Fibroblast of skin of back (primary cell): ENCODE measurements around the gene PGAM1. TPM values are rescaled to one million over a fixed set of nuclear protein-coding genes. Genes with fewer than 3 reads are reported as not detected.
"Not testable (repeated sequence)": the region's sequence is repeated elsewhere in the genome, so short reads cannot be mapped to it uniquely, and the experiment has no call there.

Experiments
- DNase-seq: peaks from one replicate; pipeline ENCODE4 v3.0.0-alpha.2; 2013
- polyA plus RNA-seq, 2 experiments: library from polyadenylated mRNA; unstranded; fragments of 120-200 nt; gene quantifications; one replicate each; pipeline ENCODE4 v1.2.1, GENCODE V29; 2013; ENCODE audit not compliant: insufficient read length in 2 of 2

The PGAM1 gene
- polyA plus RNA-seq (2013, experiment 1 of 2; ENCODE audit: insufficient read length) = 977 TPM
- 639 TPM for polyA plus RNA-seq (2013, experiment 2 of 2; ENCODE audit: insufficient read length)

DNA sequence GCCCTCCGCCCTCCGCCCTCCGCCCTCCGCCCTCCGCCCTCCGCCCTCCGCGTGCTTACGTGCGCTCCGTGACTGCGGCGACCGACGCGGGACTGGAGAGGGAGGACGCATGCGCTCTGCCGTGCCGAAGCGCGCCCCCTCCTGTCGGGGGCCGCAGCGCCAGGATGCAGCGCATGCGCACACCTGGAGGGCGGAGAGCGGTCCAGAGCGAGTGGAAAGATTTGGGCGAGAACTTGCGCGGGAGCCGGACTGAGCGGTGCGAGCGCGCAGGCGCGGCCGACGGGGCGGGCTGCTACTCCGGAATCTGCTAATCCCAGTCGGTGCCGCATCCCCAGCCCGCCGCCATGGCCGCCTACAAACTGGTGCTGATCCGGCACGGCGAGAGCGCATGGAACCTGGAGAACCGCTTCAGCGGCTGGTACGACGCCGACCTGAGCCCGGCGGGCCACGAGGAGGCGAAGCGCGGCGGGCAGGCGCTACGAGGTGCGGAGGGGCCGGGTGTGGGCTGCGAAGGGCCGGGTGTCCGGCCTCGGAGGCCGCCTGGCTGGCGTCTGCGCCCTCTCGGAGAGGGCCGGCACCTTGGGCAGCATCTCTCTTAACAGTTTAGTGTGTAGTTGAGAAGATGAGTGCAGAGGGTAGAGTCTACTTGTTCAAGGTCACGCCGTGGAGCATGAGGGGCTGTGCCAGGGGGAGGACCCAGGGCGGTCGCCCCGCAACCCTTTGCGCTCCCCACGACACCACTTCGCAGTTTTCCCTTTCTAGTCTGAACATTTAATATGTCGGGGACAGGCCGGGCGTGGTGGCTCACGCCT lies at the start of gene PGAM1:
Gene PGAM1, plus strand, starts transcription at position 228 of the 812 bp plus-strand sequence. Its CDS starts 117 bp downstream, at position 345.
- DNase-seq = peak; percentile 95

DNA sequence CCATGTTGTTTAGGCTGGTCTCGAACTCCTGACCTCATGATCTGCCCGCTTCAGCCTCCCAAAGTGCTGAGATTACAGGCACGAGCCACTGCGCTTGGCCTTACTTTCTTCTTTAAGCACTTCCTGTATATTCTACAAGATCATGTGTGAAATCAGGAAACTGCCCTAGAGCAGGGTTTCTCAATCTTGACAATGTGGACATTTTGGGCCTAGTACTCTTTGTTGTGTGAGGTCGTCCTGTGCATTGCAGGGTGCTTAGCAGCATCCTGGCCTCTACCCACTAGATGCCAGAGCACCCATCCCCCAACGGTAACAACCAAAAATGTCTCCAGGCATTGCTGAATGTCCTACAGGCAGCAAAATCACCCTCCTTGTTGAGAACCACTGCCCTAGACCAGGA lies 49.6 kb upstream of the PGAM1 start:
- DNase-seq = no peak

DNA sequence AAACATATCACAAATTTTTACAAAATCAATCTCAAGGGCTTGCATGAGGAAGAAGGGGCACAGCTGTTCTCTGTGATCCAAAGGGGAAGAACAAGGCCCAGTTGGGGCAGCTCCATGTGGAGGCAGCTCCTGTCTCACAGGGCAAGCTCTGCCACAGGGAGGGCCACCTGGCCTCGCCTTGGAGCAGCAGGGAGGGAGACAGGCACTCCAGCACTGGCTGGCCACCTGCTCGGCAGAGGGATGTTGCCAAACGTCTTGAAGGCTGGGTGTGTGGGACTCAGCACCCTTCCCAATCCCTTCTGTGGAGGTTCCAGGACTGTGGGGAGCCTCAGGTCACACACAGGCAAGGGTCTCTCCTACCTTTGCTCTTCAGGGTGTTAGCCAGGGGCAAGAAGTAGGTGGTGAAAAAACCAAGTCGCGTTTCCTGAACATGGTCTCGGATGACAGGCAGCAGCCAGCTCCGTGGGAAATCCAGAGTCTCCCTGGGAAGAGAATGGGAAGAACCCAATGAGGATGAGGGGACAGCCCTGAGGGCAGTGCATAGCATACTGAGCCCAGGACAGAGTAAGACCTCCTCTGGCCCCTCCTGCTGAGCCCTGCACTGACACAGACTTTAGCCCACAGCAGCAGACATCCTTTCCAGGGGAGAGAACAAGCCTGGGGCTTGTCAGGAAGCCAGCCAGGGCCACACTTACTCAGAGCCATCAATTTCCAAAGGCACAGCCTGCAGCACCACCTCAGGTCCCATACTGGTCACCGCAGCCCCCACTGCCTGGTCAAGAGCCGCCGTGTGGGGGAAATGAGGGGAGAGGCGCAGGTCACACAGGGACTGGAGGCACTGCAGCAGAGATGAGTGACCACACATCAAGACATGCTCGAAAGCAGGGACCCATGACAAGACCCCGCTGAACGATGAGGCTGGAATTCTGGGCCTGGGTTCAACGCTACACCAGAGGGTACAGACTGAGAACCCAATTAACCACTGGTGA lies 46.8 kb upstream of the PGAM1 start:
- no peak for DNase-seq

DNA sequence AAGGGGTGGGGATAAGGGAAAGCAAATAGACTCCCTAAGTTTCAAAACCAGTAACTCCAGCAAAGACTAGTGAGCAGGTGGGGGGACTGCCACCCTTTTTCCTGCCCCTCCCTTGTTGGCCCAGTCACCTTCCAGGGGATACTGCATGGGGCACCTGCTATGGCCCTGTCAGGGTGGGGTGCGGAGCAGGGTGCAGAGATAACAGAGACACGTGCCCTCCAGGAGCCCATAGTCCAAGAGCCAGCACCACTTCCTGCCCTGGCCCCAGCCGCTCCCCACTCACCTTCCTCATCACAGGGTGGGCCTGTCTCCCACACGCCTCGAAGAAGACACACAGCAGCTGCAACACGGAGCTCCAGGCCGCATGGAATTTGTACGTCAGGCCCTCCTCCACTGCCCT lies 45.5 kb upstream of the PGAM1 start:
- DNase-seq = no peak

DNA sequence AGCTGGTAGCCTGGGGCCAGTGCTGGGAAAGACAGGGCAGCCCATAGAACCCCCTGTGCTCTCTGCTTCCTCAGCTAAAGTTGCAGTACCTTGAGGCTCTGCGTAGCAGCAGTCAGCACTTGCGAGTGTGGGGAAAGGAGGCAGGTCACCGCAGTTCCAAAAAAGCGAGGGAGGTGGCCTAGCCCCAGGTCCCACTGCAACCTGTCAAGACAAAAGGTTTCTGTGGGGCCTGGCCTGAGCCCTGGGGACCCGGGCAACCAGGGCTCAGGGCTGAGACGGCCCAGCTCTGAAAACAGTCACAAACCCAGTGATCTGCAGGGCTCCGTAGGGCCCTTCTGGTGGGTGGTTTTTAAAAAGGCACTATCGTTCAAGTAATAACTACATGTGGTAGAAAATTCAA lies 44.4 kb upstream of the PGAM1 start:
- no peak for DNase-seq

DNA sequence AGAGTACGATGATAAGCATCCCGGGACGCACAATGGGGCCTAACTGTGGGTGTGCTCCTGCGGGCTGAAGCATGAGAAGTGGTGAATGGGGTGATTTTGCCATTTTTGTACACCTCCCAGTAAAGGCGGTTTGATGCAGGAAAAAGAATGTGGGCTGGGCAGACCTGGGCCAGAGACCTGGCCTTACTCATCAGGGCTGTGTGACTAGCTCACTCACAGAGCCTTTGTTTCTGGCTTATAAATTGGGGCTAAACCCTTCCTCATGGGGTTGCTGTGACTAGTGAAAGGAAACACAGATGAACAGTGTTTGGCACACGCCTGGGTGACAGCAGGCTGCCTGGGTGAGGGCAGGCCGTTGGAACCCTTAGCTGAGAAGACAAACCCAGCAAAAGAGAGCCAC lies 42.8 kb upstream of the PGAM1 start:
- DNase-seq = no peak

DNA sequence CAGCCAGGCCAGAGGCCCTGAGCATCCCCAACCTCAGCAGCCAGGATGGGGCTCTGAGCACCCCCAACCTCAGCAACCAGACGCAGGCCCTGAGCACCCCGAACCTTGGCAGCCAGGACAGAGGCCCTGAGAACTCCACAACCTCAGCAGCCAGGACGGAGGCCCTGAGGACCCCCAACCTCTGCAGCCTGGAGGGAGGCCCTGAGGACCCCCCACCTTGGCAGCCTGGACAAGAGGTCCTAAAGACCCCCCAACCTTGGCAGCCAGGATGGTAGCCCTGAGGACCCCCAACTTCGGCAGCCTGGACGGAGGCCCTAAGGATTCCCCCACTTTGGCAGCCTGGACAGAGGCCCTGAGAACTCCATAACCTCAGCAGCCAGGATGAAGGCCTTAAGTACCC lies 41.8 kb upstream of the PGAM1 start:
- no peak for DNase-seq

DNA sequence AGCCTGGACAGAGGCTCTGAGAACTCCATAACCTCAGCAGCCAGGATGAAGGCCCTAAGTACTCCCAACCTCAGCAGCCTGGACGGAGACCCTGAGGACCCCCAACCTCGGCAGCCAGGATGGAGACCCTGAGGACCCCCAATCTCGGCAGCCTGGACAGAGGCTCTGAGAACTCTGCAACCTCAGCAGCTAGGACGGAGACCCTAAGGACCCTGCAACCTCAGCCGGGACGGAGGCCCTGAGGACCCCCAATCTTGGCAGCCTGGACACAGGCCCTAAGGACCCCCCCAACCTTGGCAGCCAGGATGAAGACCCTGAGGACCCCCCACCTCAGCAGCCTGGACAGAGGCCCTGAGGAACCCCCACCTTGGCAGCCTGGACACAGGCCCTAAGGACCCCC lies 41.4 kb upstream of the PGAM1 start:
- DNase-seq = no peak

DNA sequence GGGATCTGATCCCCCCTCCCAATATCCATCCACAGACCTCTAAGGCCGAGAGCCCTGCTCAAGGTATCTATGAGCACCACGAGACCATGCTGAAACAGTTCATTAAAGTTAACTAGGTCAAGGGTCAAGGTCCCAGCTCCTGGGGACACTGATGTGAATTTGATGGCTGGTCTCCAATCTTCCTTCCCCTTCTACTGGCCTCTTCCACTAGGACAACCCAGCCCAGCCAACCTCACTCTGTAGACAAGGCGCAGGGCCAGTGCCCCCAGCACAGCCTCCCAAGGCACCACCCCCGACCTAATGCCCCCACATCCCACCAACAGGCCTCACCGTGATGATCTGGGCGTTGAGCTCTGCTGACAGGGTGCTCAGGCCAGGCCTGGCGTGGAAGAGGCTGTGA lies 40.4 kb upstream of the PGAM1 start:
- DNase-seq = no peak

DNA sequence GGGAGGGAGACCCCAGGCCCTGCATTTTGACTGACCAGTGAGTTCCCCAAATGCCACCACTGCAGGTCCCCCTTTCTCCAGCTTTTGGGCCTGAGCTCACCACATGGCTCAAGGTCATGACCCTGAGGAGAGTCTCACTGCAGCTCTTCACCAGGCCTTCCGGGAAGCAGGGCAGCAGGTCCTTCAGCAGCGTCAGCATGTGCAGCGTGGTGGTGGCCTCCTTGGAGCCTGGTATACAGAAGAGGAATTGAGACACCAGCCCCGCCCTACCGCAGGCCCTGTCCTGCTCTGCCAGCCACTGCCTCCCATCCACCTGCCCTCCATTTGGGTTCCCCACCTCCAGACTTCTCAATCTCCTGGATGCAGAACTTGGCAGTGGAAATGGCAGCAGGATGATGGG lies 37.8 kb upstream of the PGAM1 start:
- DNase-seq = no peak

DNA sequence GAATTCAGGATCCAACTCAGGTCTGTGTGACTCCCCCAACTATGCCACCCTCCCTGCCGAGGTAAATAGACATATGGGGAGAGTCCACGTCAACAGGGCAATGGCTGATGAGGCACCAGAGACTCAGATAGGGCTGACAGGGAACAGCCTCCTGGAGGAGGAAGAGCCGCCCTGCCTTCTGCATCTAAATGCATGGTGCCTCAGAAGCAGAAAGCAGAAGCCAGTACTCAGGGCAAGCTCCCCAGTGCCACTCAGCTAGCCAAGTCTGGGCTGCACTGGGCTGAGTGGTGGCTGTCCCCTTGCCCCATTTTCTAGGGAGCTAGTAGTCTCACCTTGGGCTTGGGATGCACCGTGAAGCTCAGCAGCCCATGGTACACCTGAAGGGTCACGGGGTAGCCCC lies 35.9 kb upstream of the PGAM1 start:
- no peak for DNase-seq

DNA sequence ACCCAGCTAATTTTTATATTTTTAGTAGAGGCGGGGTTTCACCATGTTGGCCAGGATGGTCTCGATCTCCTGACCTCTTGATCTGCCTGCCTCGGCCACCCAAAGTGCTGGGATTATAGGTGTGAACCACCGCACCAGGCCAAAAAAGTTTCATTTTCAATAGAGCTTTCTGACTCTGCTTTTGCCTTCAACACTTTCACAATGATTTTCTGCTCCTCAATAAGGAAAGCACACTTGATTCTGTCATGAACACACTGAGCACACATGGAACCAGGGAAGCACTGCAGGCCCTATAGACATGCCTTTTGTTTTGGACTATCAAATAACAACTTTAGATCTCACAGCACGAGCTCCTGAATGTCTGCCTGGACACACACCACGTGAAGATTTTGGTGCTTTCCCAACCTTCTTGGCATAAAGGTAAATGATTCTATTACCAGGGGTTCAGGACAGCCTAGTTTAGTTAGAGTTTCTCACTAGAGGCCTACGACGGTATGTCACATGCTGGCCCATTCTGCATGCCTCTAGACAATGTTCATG lies 32.9 kb upstream of the PGAM1 start:
- no peak for DNase-seq

DNA sequence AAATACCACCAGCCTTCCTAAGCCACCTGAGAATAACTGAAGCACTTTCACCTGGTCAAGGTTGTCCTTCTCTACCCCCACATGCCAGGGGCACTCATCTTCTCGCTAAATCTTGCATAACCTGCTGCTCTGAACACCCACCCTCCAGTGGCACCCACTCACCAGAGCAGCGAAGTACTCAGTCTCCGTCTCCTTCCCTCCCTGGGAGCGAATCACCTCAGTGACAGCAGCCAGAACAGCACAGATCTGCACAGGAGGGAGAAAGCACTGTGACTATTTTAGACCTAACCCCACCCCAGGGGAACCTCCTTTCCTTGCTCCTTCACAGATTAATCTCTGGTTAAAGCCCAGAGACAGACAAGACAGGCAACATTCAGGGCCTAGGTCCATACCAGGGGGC lies 29.9 kb upstream of the PGAM1 start:
- DNase-seq = no peak

DNA sequence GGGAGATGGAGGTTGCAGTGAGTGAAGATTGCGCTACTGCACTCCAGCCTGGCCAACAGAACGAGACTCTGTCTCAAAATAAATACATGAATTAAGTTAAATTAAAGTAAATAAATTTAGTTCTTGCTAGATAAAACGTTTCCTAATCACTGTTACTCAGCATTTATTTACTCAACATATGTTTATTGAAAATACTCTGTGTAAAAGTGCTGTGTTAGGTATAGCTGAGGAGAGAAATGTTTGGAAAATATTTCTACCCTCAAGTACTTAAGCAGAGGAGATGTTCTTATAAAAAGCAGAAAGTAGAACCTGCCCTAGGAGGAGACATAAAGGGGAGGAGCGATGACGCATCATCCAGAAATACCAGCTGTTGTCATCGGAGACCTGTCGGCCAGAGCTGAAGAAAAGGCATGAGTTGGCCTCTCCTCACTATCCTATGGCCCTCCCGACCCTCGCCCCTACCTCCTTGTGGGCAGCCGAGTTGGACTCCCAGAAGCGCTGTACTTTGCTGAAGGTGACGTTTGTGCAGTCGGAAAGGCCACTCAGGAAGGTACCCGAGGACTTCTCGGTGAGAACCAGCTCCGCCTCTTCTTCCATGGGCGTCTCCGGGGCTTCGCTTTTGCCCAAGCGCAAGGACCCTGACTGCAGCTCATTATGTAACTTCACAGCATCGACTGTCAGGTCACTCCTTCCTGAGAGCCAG lies 26.0 kb upstream of the PGAM1 start:
- DNase-seq = peak; percentile 67

DNA sequence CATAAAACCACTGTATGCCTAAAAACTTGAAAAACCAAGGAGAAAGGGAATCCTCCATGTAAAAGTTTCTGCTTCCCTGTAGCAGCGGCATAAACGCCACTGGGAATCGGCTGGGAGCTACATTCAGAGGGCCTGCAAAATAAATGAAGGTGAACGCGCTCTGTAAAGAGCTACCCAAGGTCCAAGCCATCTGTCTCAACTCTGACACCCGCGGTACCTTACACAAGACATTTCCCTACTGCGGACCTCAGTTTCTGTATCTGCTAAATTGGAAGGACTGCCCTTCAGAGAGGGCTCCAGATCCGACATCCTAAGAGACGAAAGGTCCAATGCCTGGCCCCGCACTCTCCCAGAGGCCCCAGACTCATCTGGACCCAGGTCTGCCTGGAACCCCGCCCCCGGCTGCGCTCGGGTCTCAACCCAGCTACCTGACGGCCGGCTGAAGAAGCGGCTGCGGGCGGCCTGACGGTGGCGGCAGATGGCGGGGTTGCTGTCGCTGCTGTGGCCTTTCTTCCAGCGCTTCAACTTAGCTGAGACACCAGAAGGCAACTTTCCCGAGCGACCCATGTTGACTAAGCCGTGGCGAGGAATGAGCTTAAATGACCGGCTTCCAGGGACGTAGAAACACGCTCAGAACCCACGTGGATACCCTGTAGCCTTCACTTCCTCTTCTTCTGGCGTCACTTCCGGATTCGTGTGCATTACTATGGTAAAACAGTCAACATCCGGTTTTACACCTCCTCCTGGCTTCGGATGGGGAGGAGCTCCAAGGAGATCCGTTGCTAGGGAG lies 25.1 kb upstream of the PGAM1 start, which contains the start of gene RRP12:
Gene RRP12, minus strand, starts transcription at position 676 of the 790 bp plus-strand sequence. Its CDS starts 109 bp downstream, at position 567.
- DNase-seq = peak; percentile 99

DNA sequence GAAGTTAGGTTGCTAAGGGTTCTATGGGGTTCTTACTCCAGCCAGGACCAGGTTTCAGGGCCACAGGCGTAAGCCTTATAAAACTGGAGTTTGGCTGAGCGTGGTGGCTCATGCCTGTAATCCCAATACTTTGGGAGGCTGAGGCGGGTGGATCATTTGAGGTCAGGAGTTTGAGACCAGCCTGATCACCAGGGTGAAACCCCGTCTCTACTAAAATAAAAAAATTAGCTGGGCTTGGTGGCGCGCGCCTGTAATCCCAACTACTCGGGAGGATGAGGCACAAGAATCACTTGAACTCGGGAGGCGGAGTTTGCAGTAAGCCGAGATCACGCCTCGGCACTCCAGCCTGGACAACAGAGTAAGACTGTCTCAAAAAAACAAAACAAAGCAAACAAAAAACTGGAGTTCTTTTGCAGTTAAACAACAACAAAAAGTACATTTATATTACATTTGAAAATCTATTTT lies 24.5 kb upstream of the PGAM1 start:
- no peak for DNase-seq

DNA sequence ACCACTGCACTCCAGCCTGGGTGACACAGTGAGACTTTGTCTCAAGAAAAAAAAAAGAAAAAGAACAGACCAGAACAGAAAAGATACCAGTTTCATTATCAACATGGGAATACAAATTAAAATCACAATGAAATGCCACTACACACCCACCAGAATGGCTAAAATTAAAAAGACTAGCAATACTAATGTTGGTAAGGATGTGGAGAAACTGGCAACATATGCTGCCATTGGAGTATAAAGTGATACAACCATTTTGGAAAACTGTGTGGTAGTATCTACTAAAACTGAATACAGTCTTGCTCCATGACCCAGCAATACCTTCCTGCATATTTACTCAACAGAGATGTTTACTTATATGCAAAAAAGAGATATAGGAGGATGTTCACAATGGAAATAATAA lies 21.9 kb upstream of the PGAM1 start:
- no peak for DNase-seq

DNA sequence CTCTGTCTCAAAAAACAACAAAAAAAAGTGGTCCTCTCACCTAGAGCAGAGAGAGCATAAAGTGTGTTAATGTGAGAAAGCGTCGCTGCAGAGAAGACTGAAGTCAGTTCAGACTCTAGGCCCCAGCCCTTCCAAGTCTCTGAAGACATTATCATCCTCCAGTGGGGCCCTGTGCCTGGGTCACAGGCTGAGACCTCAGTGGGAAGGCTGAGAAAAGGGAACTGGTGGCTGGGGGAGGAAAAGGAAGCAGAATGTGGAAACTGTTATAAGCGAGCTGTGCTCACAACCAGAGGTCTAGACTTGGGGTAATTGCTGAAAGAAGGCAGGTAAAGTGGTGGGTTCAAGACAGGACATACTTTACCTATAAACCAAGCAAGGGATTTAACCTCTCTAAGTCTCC lies 19.9 kb upstream of the PGAM1 start:
- DNase-seq = no peak

DNA sequence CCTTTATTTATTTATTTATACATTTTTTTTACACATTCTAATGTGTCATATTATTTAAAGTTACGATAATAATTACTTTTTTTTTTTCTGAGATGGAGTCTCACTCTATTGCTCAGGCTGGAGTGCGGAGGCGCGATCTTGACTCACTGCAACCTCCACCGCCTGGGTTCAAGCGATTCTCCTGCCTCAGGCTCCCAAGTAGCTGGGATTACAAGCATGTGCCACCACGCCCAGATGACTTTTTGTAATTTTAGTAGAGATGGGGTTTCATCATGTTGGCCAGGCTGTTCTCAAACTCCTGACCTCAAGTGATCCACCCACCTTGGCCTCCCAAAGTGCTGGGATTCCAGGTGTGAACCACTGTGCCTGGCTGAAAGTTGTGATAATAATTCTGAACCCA lies 19.5 kb upstream of the PGAM1 start:
- not testable (repeated sequence) for DNase-seq

DNA sequence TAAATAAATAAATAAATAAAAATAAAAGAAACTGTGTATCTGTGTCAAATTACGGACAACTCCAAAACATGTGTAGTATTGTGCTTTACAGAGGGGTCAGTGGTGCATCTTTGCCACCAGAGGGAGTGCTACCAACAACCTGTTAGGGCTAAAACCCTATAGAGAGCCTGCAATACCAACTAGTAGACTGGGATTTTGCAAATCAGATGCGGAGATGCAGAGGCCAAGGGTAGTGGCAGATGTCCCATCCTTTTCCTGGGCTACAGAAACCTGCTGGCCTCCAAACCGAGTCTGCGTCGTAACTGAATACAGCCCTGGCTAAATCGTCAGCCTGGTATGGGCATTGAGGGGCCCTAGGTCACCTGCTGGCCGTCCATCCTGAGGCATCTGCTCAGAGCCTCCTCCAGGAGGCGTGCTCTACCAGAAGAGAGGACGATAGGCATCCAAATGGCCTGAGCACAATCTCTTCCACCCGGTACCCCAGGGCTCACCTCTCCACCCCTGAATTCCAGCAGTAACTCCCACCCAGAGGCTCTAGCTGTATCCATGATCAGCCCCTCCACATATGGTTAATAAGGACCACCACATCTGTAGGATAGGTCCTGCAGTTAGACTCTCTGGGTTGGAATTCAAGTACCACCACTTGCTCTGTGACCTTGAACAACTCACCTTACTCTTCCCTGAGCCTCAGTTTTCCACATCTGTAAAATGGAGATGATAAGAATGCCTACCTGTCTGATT lies 18.6 kb upstream of the PGAM1 start:
- DNase-seq = peak; percentile 73

DNA sequence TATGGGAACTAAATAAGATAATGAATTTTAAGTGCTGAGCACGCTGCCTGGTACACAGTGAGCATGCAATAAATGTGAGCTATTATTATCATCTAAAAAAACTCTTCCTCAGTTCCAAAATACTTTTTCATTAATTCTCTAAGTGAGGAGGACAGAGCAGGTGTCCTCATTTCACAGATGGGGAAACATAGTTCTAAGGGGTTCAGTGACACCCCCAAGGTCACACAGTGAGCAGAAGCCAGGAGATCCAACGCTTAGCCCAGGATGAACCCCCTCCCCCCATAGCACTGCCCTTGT lies 18.1 kb upstream of the PGAM1 start:
- no peak for DNase-seq
